GM06990 (cell line): Measurements from ENCODE around the gene PCGF3.

Experiments
- DNase-seq: peaks from one replicate; pipeline ENCODE4 v3.0.0-alpha.2; 2011; ENCODE audit not compliant: insufficient read length; ENCODE audit errors: extremely low read depth
- H3K27me3 ChIP-seq: replicated peaks from 2 replicates; pipeline ENCODE4 v1.6.0; 2011; ENCODE audit warnings: low read length; ENCODE audit not compliant: control insufficient read depth, insufficient read depth
- H3K36me3 ChIP-seq: 2 replicates; pipeline ENCODE4 v1.5.1; 2011; ENCODE audit warnings: low read length; ENCODE audit not compliant: control insufficient read depth, insufficient read depth
- H3K4me3 ChIP-seq: replicated peaks from 2 replicates; pipeline ENCODE4 v1.5.1; 2011; ENCODE audit warnings: low read depth, mild to moderate bottlenecking, control low read depth, low read length
- CTCF ChIP-seq: IDR thresholded peaks from 2 replicates; pipeline ENCODE4 v1.5.1; 2011; ENCODE audit warnings: low read length, control low read depth, mild to moderate bottlenecking, inconsistent platforms; ENCODE audit not compliant: insufficient read depth, poor library complexity, severe bottlenecking

PCGF3 gene

GRCh38 chr4:705278-706082 lies at the start of gene PCGF3:
Gene PCGF3 (plus strand): TSS chr4:705832. CDS start chr4:733681, 27,849 bp downstream.
- peak; percentile 93 for DNase-seq
- no peak for TF ChIP-seq CTCF
- H3K27me3 ChIP-seq, result no peaks in the 10 kb centered on the region
- peak within 1 kb of the TSS; percentile 84 for H3K4me3 ChIP-seq
- H3K36me3 ChIP-seq, result no peaks in the 10 kb centered on the region; the same call in 1 of the 2 replicates

- Histone ChIP-seq H3K27me3 (no peaks in the 10 kb centered on the region), H3K36me3 (no peaks in the 10 kb centered on the region), H3K4me3 (no peak overlapping the region)
- no peak for DNase-seq
- TF ChIP-seq CTCF, result no peak
Measured at GRCh38 chr4:656436-657337, 48.9 kb upstream of the PCGF3 start.

- no peak for TF ChIP-seq CTCF
- no peak for DNase-seq
Measured at GRCh38 chr4:657338-657833, 48.2 kb upstream of the PCGF3 start.

GRCh38 chr4:657834-658667 lies 47.6 kb upstream of the PCGF3 start:
- H3K36me3 ChIP-seq, result no peaks in the 10 kb centered on the region
- no peak for DNase-seq
- no peak overlapping the region for H3K4me3 ChIP-seq
- no peaks in the 10 kb centered on the region for H3K27me3 ChIP-seq
- no peak for TF ChIP-seq CTCF

More at GRCh38 chr4:657338-657833, 48.2 kb upstream of the PCGF3 start:
- no peaks in the 10 kb centered on the region for H3K36me3 ChIP-seq
- no peak overlapping the region for H3K4me3 ChIP-seq
- no peaks in the 10 kb centered on the region for H3K27me3 ChIP-seq

GRCh38 chr4:658681-659667 lies 46.7 kb upstream of the PCGF3 start:
- DNase-seq, result no peak
- no peak overlapping the region for H3K4me3 ChIP-seq
- no peaks in the 10 kb centered on the region for H3K36me3 ChIP-seq
- no peak for TF ChIP-seq CTCF
- no peaks in the 10 kb centered on the region for H3K27me3 ChIP-seq
